Body of pancreas (tissue), 4 donors: ENCODE results near the gene CCDC137. TPM values are rescaled to one million over a fixed set of nuclear protein-coding genes. Genes with fewer than 3 reads are reported as not detected.
"Not testable (repeated sequence)": the region's sequence is repeated elsewhere in the genome, so short reads cannot be mapped to it uniquely, and the experiment has no call there.

Experiments
- ATAC-seq: fragments of 150-250 bp; one replicate; pipeline ENCODE4 v1.9.1; 2016
- DNase-seq, 4 donors: peaks; one replicate each; pipeline ENCODE4 v3.0.0-alpha.2; 2019
- H3K27ac ChIP-seq, 4 donors: fragments of 200-600 bp; sonication (generic); 1 replicate in 3 of 4; 2 replicates in 1 of 4; pipeline versions ENCODE4 v1.5.1 to v1.6.1; 2016 to 2019; ENCODE audit warnings: mild to moderate bottlenecking in 1 of 4, mixed read lengths in 1 of 4, moderate library complexity in 1 of 4
- H3K27me3 ChIP-seq, 2 donors: fragments of 200-600 bp; sonication (generic); one replicate each; pipeline ENCODE4 v1.6.0; 2016; ENCODE audit warnings: mild to moderate bottlenecking in 1 of 2
- H3K36me3 ChIP-seq, 2 donors: fragments of 200-600 bp; sonication (generic); replicated peaks in 1 of 2; 2 replicates each; pipeline ENCODE4 v1.5.1; 2016; ENCODE audit warnings: low read depth in 2 of 2; ENCODE audit not compliant: insufficient read depth in 1 of 2
- H3K4me1 ChIP-seq: fragments of 200-600 bp; sonication (generic); one replicate; pipeline ENCODE4 v1.6.0; 2016
- H3K4me3 ChIP-seq, 2 donors: fragments of 200-600 bp; sonication (generic); 1 replicate in 1 of 2; 2 replicates in 1 of 2; pipeline ENCODE4 v1.5.1; 2016 to 2019
- H3K9me3 ChIP-seq, 3 donors: fragments of 200-600 bp; sonication (generic); 1 replicate in 2 of 3; 2 replicates in 1 of 3; pipeline ENCODE4 v1.5.1; 2016
- POLR2A ChIP-seq, 3 donors: fragments of 450-650 bp; IDR thresholded peaks; one replicate each; pipeline ENCODE4 v1.6.1; 2016; ENCODE audit warnings: antibody characterized with exemption in 3 of 3, mild to moderate bottlenecking in 2 of 3
- WGBS, 2 donors: methylation state at CpG; one replicate each; pipeline ENCODE4 v1.1.5; 2017; 5-methylcytosine and 5-hydroxymethylcytosine counted together
- intact Hi-C: fragments of 100-400 bp; cut with DNase I; formaldehyde crosslinking; loops from one replicate; pipeline ENCODE4 v1.15.1; 2023
- total RNA-seq, 2 donors: library from RNA; depleted of rRNA; stranded (reverse); fragments of >200 nt; gene quantifications; one replicate each; pipeline ENCODE4 v1.1.0, GENCODE V29; 2016
- TF ChIP-seq, protein P1 (sequence below), 7 experiments: fragments of 450-650 bp in 4 of 7; fragments of 200-600 bp in 3 of 7; sonication (generic) in 3 of 7; IDR thresholded peaks; one replicate each; pipeline ENCODE4 v1.5.1; 2016 to 2019; ENCODE audit warnings: antibody characterized with exemption in 7 of 7

CCDC137 gene, protein sequence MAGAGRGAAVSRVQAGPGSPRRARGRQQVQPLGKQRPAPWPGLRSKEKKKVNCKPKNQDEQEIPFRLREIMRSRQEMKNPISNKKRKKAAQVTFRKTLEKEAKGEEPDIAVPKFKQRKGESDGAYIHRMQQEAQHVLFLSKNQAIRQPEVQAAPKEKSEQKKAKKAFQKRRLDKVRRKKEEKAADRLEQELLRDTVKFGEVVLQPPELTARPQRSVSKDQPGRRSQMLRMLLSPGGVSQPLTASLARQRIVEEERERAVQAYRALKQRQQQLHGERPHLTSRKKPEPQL
- 10 to 100 TPM in 1 of 2 donors, 1 to 10 TPM in 1; 6.2 to 21.4 TPM for total RNA-seq

DNA sequence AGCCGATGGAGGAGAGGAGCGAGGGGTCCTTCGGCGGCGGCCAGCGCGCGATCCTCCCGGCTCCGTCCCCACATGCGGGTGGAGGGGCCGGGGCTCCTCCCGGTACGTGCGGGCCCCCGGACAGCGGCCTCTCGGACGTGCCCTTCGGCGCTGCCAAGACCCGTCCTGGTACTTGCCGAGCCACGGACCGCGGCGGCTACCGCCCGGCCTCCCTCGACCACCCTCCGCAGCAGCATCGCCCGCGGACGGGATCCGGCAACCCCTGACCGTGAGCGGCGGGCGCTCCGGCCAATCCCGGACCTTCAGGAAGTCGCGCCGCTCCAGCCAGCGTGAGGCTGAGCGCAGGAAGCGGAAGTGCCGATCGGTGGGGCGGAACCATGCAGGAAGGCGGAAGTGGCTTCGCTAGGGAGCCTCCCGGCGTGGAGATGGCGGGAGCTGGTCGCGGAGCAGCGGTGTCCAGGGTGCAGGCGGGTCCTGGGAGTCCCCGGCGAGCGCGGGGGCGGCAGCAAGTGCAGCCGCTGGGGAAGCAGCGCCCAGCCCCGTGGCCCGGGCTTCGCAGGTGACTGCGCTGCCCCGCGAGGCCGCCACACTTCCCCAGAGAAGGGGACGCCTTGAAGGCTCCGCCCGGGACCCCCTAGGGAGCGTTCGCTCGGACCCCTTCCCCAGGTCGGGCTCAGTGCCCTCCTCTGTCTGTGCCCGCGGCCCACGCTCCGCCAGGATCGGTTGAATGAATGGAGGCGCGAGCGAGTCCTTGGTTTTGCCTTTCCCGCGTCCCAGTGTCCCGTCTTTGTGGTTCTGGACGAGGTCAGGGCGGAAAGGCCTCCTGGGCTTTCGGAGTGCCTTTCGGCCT, at the start of gene CCDC137, which contains the start of gene OXLD1:
CCDC137 (plus strand) TSS at position 396 of the 850 bp plus-strand sequence; CDS start at position 426, 30 bp downstream.
OXLD1 (minus strand) TSS at position 264 of the 850 bp plus-strand sequence; CDS start at position 236, 28 bp downstream.
- intact Hi-C loops: no loop called here
- WGBS, 2 donors: 0% methylated on average over 2 to 89 of the region's 96 CpGs
- peak; percentile 98 for ATAC-seq

DNA sequence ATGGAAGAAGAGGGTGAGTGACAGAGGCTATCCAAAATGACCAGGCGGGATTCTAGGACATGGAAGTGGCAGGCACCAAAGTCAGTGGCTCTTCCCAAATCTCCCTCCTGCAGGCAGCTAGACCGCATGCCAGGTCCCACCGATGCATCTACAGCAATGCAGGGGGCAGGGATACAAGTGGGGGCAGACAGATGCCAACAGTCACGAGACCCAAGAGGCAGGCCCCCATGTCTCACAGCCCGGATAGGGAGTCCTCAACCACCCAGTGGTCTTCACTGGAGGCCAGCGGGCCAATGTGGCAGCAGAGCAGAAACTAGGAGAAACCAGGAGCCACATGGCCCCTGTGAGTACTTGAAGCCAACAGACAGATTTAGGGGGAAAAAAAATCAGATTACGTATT, 49.7 kb upstream of the CCDC137 start:
- TF ChIP-seq POLR2A (IDR thresholded peaks at IDR 0.05): no peak
- TF ChIP-seq, protein P1, sequence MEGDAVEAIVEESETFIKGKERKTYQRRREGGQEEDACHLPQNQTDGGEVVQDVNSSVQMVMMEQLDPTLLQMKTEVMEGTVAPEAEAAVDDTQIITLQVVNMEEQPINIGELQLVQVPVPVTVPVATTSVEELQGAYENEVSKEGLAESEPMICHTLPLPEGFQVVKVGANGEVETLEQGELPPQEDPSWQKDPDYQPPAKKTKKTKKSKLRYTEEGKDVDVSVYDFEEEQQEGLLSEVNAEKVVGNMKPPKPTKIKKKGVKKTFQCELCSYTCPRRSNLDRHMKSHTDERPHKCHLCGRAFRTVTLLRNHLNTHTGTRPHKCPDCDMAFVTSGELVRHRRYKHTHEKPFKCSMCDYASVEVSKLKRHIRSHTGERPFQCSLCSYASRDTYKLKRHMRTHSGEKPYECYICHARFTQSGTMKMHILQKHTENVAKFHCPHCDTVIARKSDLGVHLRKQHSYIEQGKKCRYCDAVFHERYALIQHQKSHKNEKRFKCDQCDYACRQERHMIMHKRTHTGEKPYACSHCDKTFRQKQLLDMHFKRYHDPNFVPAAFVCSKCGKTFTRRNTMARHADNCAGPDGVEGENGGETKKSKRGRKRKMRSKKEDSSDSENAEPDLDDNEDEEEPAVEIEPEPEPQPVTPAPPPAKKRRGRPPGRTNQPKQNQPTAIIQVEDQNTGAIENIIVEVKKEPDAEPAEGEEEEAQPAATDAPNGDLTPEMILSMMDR (IDR thresholded peaks at IDR 0.05): no peak
- Histone ChIP-seq H3K4me1 (peaks cover 13% of the 10 kb centered on the region), H3K9me3 (no peaks in the 10 kb centered on the region), H3K36me3 (peaks cover 0 to 13% of the 10 kb centered on the region in 2 donors), H3K4me3 (no peak overlapping the region), H3K27ac (no peak overlapping the region), H3K27me3 (no peaks in the 10 kb centered on the region)
- ATAC-seq: no peak
- WGBS, 2 donors: 64 to 94% methylated on average over 3 to 7 of the region's 7 CpGs
- intact Hi-C loops: no loop called here
- DNase-seq: no peak

More for the DNA sequence above, at the start of gene CCDC137, which contains the start of gene OXLD1:
- Histone ChIP-seq H3K4me1 (peaks cover 19% of the 10 kb centered on the region), H3K36me3 (peaks cover 0 to 6% of the 10 kb centered on the region in 2 donors), H3K27me3 (no peaks in the 10 kb centered on the region), H3K27ac (peak within 1 kb of the TSS; percentile 63 to 88 (median 79)), H3K4me3 (peak within 1 kb of the TSS; percentile 75 to 80), H3K9me3 (no peaks in the 10 kb centered on the region)
- TF ChIP-seq POLR2A (IDR thresholded peaks at IDR 0.05): peak; percentile 76 to 88 (median 88)
- TF ChIP-seq, protein P1 (IDR thresholded peaks at IDR 0.05): no peak
- DNase-seq: peak; percentile 95 to 97 (median 96)

DNA sequence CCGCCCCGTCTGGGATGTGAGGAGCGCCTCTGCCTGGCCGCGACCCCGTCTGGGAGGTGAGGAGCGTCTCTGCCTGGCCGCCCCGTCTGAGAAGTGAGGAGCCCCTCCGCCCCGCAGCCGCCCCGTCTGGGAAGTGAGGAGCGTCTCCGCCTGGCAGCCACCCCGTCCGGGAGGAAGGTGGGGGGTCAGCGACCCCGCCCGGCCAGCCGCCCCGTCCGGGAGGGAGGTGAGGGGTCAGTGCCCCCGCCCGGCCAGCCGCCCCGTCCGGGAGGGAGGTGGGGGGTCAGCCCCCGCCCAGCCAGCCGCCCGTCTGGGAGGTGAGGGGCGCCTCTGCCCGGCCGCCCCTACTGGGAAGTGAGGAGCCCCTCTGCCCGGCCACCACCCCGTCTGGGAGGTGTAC, 48.2 kb upstream of the CCDC137 start:
- H3K27me3 ChIP-seq, H3K27ac ChIP-seq, H3K4me3 ChIP-seq, intact Hi-C loops, H3K36me3 ChIP-seq, DNase-seq, H3K9me3 ChIP-seq, ATAC-seq: not testable (repeated sequence)
- 100% methylated on average over 9 to 12 of the region's 36 CpGs for WGBS, 2 donors
- peaks cover 20% of the 10 kb centered on the region for H3K4me1 ChIP-seq

DNA sequence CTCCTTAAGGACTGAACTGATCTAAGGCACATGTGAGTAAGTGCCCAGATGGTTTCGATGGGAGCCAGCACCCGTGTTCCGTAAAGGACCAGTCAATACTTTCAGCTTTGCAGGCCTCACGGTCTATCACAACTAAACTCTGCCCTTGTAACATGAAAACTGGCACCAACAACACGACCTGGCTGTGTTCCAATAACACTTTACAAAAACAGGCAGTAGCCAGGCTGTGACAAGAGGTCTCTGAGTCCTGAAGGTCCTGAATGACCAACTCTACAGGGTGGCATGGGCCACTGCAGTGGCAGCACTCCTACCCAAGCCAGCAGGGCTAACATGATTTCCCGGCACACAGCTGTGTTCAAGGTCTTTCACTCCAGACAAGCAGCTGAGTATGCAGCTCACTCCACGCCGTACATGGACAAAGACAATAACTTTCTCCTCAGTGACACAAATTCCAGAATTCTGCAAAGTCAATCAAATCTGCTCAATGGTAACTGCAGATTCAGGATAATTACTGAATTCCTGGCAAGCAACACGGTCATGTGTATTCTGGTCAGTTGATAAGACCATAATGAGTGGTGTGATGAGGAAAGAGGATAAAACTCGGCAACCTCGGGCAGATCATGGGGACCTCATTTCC, 44.9 kb upstream of the CCDC137 start:
- Histone ChIP-seq H3K36me3 (peaks cover 0 to 20% of the 10 kb centered on the region in 2 donors), H3K4me1 (peaks cover 20% of the 10 kb centered on the region), H3K27ac (peak overlapping the region; percentile 13 to 55 (median 42)), H3K9me3 (no peaks in the 10 kb centered on the region), H3K27me3 (no peaks in the 10 kb centered on the region), H3K4me3 (no peak overlapping the region)
- ATAC-seq (peak; percentile 90), DNase-seq (peak; percentile 66 to 77 (median 74))
- 22 to 25% methylated on average over 4 to 11 of the region's 11 CpGs for WGBS, 2 donors
- intact Hi-C loops: no loop called here
- TF ChIP-seq POLR2A (IDR thresholded peaks at IDR 0.05): peak in 1 of 3 donors; percentile 2
- TF ChIP-seq, protein P1 (IDR thresholded peaks at IDR 0.05): peak in 2 of 7 experiments; percentile 13 to 16
